ENCODE results near the gene MMADHC.

GRCh38 chr2:149627111-149627801 is 39.7 kb upstream of the MMADHC start:
- TF ChIP-seq BHLHE40 (IDR thresholded peaks at IDR 0.05; ENCODE audit: low read depth, low read length) (no peak), CTCF (conservative IDR thresholded peaks at IDR 0.05; ENCODE audit: low read depth, low read length) (no peak), POLR2A (IDR thresholded peaks at IDR 0.05; ENCODE audit: low read depth, low read length) (no peak), FOS (IDR thresholded peaks at IDR 0.05; ENCODE audit: low read depth, low read length) (no peak), CHD1 (IDR thresholded peaks at IDR 0.05; ENCODE audit: low read depth, low read length) (no peak), RAD21 (IDR thresholded peaks at IDR 0.05; ENCODE audit: low read length) (no peak), RFX5 (IDR thresholded peaks at IDR 0.05; ENCODE audit: low read depth, low read length) (no peak), RCOR1 (IDR thresholded peaks at IDR 0.05; ENCODE audit: insufficient replicate concordance, low read length) (no peak), MXI1 (IDR thresholded peaks at IDR 0.05; ENCODE audit: borderline replicate concordance, low read depth, low read length) (no peak)
